Measurements from ENCODE around the gene EBF3.
A peak's percentile ranks its signal among the peaks of the same experiment; 100 is the strongest.

The EBF3 gene

DNA sequence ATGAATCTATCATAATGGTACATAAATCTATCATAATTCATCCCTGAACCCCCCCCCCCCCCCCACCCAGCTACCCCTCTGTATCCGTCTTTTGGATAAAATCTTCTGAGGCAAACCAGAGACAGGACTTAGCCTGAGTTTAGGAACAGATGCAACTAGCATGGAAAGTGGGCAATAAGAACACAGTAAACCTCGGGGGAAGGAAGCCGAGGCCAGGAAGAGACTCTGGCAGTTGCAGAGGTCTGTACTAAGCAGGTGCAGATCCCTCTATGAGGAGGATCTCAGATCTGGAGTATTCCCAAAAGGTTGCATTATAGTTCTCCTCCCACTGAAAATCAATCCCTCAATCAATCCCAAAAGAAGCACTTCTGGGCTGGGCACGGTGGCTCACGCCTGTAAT lies 87.2 kb downstream of the EBF3 start:
- TF ChIP-seq GATA1 (IDR thresholded peaks at IDR 0.05; ENCODE audit: low read depth, low read length), result no peak
- no peak for TF ChIP-seq POLR2A (IDR thresholded peaks at IDR 0.05; ENCODE audit: low read length)
- no peak for DNase-seq

DNA sequence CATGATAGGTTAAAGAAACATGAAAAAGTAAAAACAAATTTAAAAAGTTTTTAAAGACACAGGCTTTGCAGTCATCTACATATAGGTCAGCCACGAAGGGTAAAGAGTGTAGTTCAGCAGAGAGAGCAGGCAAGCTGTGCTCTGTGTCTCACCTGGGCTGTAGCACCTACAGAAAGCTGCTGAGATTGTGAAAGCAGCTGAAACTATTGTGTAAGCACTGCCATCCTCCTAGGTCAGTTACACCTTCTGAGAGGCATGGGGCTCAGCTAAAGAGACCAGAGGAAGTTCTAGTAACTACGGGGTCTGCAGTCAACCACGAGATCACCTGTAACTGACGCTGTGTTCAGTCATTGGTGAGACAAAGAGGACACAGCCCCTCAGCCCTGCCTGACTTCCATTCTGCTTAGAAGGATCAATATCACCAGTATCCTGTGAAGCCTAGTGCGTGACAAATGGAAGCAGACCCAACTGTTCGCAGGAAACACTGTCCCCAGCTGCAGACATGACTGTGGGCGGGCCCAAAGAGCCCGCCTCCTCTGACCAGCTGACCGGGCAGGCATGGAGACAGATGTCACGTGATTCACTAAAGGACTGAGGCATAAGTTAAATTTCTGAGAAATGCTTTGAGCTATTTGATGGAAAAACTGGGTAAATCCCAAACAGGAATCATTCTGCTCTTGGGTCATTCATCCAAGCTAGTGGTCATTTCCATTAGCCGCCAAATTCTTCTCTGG lies 87.9 kb downstream of the EBF3 start:
- TF ChIP-seq POLR2A (IDR thresholded peaks at IDR 0.05; ENCODE audit: low read length) (no peak), GATA1 (IDR thresholded peaks at IDR 0.05; ENCODE audit: low read depth, low read length) (no peak)
- DNase-seq, result no peak

GRCh38 chr10:129873351-129873750 lies 90.7 kb downstream of the EBF3 start:
- TF ChIP-seq GATA1 (IDR thresholded peaks at IDR 0.05; ENCODE audit: low read depth, low read length), result no peak
- TF ChIP-seq POLR2A (IDR thresholded peaks at IDR 0.05; ENCODE audit: low read length), result no peak
- DNase-seq, result no peak

- DNase-seq, result no peak
- TF ChIP-seq GATA1 (IDR thresholded peaks at IDR 0.05; ENCODE audit: low read depth, low read length) (no peak), POLR2A (IDR thresholded peaks at IDR 0.05; ENCODE audit: low read length) (no peak)
These were observed 92.1 kb downstream of the EBF3 start for GRCh38 chr10:129871966-129872365.

GRCh38 chr10:129870961-129871621 lies 93.0 kb downstream of the EBF3 start:
- no peak for TF ChIP-seq POLR2A (IDR thresholded peaks at IDR 0.05; ENCODE audit: low read length)
- no peak for TF ChIP-seq GATA1 (IDR thresholded peaks at IDR 0.05; ENCODE audit: low read depth, low read length)
- DNase-seq, result no peak

GRCh38 chr10:129870474-129870757 lies 93.7 kb downstream of the EBF3 start:
- TF ChIP-seq GATA1 (IDR thresholded peaks at IDR 0.05; ENCODE audit: low read depth, low read length) (no peak), POLR2A (IDR thresholded peaks at IDR 0.05; ENCODE audit: low read length) (no peak)
- no peak for DNase-seq

GRCh38 chr10:129869596-129870473 lies 94.2 kb downstream of the EBF3 start:
- no peak for DNase-seq
- no peak for TF ChIP-seq GATA1 (IDR thresholded peaks at IDR 0.05; ENCODE audit: low read depth, low read length)
- no peak for TF ChIP-seq POLR2A (IDR thresholded peaks at IDR 0.05; ENCODE audit: low read length)

- no peak for DNase-seq
- TF ChIP-seq GATA1 (IDR thresholded peaks at IDR 0.05; ENCODE audit: low read depth, low read length) (no peak), POLR2A (IDR thresholded peaks at IDR 0.05; ENCODE audit: low read length) (no peak)
These were observed 95.5 kb downstream of the EBF3 start for GRCh38 chr10:129868449-129869035.

GRCh38 chr10:129867631-129868179 lies 96.4 kb downstream of the EBF3 start:
- TF ChIP-seq POLR2A (IDR thresholded peaks at IDR 0.05; ENCODE audit: low read length), result no peak
- TF ChIP-seq GATA1 (IDR thresholded peaks at IDR 0.05; ENCODE audit: low read depth, low read length), result no peak
- DNase-seq, result no peak

DNA sequence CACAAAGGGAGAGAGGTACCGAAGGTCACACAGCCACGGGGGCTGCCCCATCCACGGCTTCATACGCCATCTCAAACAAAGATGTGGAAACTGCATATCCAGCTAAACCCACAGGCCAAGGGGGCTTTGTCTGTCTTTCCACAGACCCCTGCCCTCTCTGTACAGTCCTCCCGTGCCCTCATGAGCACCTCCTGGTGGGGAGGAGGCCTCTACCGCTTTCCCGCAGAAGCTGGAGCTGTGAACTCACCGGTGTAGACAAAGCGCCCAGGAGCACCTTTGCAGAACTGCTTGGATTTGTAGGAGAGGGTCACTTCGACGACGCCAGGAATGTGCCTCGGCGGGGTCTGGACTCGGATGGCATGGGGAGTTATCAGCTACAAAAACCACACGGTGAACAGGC lies 97.2 kb downstream of the EBF3 start:
- TF ChIP-seq GATA1 (IDR thresholded peaks at IDR 0.05; ENCODE audit: low read depth, low read length), result no peak
- TF ChIP-seq POLR2A (IDR thresholded peaks at IDR 0.05; ENCODE audit: low read length), result no peak
- no peak for DNase-seq

GRCh38 chr10:129865960-129866359 lies 98.1 kb downstream of the EBF3 start:
- TF ChIP-seq GATA1 (IDR thresholded peaks at IDR 0.05; ENCODE audit: low read depth, low read length) (no peak), POLR2A (IDR thresholded peaks at IDR 0.05; ENCODE audit: low read length) (no peak)
- no peak for DNase-seq

- DNase-seq, result no peak
- TF ChIP-seq GATA1 (IDR thresholded peaks at IDR 0.05; ENCODE audit: low read depth, low read length), result no peak
- TF ChIP-seq POLR2A (IDR thresholded peaks at IDR 0.05; ENCODE audit: low read length), result no peak
These were observed 98.7 kb downstream of the EBF3 start for GRCh38 chr10:129865413-129865812.

DNA sequence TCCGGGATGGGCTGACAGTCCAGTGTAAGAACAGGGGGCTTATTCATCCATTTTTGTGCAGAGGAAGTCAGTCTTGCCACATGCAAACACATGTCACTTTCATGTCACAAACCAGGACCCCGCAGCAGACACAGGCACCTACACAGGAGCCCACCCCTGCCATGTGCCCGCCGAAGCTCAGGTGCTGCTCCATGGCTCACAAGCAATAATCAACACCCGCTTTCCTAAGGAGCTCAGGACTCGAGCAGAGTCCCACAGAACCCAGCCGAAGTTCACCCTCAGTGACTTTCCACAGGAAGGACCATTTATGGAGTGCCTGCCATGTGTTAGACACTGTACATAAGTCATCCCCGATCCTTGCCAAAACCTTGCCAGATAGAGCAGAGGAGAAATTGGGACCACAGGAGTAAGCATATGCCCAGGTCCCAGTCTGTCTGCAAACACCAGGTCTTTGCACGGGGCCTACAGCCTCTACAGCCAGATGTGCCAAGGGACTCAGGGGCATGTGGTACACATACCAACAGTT lies 99.4 kb downstream of the EBF3 start:
- TF ChIP-seq POLR2A (IDR thresholded peaks at IDR 0.05; ENCODE audit: low read length) (no peak), GATA1 (IDR thresholded peaks at IDR 0.05; ENCODE audit: low read depth, low read length) (no peak)

More for the DNA sequence above, 99.4 kb downstream of the EBF3 start:
- peak in 1 of 2 experiments; percentile 3 for DNase-seq
